HG02588 (cell line): ENCODE results near the gene PCDHB15.
"Not testable (repeated sequence)": the region's sequence is repeated elsewhere in the genome, so short reads cannot be mapped to it uniquely, and the experiment has no call there.

Source experiments
- ATAC-seq: cut with Tn5 transposase; IDR thresholded peaks from one replicate; pipeline ENCODE4 v1.9.1; 2021; ENCODE audit warnings: mild to moderate bottlenecking, moderate library complexity; ENCODE audit not compliant: unreplicated experiment

Gene PCDHB15

DNA sequence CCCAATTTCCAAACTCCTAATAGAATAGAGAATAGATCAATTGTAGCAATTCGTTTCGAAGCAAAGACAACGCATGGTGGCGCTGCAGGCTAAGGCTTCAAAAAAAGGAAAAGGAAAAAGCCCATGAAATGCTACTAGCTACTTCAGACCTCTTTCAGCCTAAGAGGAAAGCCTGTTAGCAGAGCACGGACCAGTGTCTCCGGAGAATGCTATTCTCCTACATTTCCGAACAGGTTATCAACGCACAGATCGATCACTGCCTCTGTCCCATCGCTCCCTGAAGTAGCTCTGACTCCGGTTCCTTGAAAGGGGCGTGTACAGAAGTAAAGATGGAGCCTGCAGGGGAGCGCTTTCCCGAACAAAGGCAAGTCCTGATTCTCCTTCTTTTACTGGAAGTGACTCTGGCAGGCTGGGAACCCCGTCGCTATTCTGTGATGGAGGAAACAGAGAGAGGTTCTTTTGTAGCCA, at the start of gene PCDHB15:
PCDHB15 (plus strand) TSS at position 146 of the 468 bp plus-strand sequence; CDS start at position 330, 184 bp downstream.
- ATAC-seq: no peak

DNA sequence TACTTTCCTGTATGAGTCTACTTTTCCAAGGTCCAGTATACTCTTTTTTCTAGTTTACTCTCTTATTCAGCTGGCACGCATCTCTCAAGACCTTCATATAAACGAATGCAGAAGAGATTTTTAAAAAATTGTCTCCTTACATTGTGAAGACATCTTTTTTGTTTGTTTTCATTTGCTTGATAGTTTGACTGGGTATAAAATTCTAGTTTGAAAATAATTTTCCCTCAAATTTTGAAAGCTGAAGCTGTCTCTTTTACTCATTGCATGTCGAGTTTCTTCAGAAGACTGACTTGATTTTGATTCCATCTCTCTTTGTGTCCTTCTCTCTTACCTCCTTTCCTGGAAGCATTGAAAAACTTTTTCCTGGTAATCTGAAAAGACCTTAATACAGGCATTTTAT, 48.8 kb upstream of the PCDHB15 start:
- no peak for ATAC-seq

DNA sequence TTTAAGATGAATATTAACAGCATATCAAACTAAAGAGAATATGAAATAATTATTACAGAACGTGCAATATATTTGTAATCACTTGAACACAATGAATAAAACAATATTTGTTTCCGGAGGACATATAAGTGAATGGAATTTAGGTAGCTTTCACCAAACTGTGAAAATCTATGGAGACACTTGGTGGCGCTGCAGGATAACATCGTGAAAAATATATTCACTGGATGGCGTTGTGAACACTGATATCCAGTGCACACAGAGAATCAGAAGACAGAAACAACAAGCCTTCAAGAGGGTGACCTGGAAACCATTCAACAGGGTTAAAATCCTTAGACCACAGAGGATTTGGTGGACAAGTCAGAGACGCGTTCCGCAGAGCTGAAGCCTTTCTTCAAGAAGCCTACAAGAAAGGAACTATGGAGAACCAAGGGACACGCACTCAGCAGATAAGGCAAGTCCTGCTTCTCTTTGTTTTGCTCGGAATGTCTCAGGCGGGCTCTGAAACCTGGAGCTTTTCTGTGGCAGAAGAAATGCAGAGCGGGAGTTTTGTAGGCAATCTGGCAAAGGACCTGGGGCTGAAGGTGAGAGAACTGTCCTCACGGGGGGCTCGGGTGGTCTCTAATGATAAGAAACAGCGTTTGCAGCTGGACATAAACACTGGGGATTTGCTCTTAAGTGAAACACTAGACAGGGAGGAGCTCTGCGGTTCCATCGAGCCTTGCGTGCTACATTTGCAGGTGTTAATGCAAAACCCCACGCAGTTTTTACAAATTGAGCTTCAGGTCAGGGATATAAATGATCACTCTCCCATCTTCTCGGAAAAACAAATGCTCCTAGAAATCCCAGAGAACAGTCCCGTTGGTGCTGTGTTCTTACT, 45.6 kb upstream of the PCDHB15 start, which contains the start of gene PCDHB11:
PCDHB11 (plus strand) TSS at position 269 of the 877 bp plus-strand sequence; CDS start at position 417, 148 bp downstream.
- no peak for ATAC-seq

DNA sequence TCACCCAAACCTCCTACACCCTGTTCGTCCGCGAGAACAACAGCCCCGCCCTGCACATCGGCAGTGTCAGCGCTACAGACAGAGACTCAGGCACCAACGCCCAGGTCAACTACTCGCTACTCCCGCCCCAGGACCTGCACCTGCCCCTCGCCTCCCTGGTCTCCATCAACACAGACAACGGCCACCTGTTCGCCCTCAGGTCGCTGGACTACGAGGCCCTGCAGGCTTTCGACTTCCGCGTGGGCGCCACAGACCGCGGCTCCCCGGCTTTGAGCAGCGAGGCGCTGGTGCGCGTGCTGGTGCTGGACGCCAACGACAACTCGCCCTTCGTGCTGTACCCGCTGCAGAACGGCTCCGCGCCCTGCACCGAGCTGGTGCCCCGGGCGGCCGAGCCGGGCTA, 44.1 kb upstream of the PCDHB15 start:
- ATAC-seq: not testable (repeated sequence)

DNA sequence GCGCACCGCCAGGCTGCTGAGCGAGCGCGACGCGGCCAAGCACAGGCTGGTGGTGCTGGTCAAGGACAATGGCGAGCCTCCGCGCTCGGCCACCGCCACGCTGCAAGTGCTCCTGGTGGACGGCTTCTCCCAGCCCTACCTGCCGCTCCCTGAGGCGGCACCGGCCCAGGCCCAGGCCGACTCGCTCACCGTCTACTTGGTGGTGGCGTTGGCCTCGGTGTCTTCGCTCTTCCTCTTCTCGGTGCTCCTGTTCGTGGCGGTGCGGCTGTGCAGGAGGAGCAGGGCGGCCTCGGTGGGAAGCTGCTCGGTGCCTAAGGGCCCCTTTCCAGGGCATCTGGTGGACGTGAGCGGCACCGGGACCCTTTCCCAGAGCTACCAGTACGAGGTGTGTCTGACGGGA, 43.5 kb upstream of the PCDHB15 start:
- ATAC-seq: not testable (repeated sequence)

DNA sequence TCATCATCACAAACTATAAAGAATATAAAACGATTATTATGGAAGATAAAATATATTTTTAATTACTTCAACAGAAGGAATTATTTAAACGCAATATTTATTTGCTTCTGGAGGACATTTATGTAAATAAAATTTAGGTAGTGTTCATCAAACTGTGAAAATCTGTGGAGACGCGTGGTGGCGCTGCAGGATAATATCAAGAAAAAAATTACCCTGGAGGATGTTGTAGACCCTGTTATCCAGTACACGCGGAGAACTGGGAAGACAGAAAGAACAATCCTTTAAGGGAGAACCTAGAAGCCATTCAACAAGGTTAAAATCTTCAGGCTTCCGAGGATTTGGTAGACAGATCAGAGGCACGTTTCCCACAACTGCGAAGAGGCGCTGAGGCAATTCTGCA, 36.7 kb upstream of the PCDHB15 start, which contains the start of gene PCDHB12:
PCDHB12 (plus strand) TSS at position 242 of the 400 bp plus-strand sequence. CDS start 189 bp downstream, outside the sequence.
- ATAC-seq: no peak

DNA sequence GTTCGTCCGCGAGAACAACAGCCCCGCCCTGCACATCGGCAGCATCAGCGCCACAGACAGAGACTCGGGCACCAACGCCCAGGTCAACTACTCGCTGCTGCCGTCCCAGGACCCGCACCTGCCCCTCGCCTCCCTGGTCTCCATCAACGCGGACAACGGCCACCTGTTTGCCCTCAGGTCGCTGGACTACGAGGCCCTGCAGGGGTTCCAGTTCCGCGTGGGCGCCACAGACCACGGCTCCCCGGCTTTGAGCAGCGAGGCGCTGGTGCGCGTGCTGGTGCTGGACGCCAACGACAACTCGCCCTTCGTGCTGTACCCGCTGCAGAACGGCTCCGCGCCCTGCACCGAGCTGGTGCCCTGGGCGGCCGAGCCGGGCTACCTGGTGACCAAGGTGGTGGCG, 34.9 kb upstream of the PCDHB15 start:
- ATAC-seq: not testable (repeated sequence)

DNA sequence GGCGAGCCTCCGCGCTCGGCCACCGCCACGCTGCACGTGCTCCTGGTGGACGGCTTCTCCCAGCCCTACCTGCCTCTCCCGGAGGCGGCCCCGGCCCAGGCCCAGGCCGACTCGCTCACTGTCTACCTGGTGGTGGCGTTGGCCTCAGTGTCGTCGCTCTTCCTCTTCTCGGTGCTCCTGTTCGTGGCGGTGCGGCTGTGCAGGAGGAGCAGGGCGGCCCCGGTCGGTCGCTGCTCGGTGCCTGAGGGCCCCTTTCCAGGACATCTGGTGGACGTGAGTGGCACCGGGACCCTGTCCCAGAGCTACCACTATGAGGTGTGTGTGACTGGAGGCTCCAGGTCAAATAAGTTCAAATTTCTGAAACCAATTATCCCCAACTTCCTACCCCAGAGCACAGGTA, 34.3 kb upstream of the PCDHB15 start:
- ATAC-seq: not testable (repeated sequence)

DNA sequence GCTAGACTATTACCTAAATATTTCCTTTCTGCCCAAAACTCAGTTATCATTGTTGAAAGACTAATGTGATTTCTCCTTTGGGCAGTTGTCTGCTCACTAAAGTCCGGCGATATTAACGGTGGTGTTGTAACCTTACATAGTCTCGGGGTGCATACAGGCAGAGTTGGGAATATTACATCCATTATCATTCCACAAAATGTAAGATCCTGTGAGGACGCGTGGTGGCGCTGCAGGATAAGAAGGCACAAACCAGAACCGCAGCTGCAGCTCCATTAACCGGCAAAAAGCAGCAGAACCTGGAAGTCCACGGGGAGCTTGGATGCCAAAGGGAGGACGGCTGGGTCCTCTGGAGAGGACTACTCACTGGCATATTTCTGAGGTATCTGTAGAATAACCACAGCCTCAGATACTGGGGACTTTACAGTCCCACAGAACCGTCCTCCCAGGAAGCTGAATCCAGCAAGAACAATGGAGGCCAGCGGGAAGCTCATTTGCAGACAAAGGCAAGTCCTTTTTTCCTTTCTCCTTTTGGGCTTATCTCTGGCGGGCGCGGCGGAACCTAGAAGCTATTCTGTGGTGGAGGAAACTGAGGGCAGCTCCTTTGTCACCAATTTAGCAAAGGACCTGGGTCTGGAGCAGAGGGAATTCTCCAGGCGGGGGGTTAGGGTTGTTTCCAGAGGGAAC, 31.4 kb upstream of the PCDHB15 start, which contains the start of gene PCDHB13:
PCDHB13 (plus strand) TSS at position 264 of the 684 bp plus-strand sequence; CDS start at position 469, 205 bp downstream.
- not testable (repeated sequence) for ATAC-seq

DNA sequence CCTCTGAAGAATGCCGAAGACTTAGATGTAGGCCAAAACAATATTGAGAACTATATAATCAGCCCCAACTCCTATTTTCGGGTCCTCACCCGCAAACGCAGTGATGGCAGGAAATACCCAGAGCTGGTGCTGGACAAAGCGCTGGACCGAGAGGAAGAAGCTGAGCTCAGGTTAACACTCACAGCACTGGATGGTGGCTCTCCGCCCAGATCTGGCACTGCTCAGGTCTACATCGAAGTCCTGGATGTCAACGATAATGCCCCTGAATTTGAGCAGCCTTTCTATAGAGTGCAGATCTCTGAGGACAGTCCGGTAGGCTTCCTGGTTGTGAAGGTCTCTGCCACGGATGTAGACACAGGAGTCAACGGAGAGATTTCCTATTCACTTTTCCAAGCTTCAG, 30.6 kb upstream of the PCDHB15 start:
- not testable (repeated sequence) for ATAC-seq

DNA sequence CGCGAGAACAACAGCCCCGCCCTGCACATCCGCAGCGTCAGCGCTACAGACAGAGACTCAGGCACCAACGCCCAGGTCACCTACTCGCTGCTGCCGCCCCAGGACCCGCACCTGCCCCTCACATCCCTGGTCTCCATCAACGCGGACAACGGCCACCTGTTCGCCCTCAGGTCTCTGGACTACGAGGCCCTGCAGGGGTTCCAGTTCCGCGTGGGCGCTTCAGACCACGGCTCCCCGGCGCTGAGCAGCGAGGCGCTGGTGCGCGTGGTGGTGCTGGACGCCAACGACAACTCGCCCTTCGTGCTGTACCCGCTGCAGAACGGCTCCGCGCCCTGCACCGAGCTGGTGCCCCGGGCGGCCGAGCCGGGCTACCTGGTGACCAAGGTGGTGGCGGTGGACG, 29.7 kb upstream of the PCDHB15 start:
- ATAC-seq: not testable (repeated sequence)

DNA sequence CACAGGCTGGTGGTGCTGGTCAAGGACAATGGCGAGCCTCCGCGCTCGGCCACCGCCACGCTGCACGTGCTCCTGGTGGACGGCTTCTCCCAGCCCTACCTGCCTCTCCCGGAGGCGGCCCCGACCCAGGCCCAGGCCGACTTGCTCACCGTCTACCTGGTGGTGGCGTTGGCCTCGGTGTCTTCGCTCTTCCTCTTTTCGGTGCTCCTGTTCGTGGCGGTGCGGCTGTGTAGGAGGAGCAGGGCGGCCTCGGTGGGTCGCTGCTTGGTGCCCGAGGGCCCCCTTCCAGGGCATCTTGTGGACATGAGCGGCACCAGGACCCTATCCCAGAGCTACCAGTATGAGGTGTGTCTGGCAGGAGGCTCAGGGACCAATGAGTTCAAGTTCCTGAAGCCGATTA, 29.2 kb upstream of the PCDHB15 start:
- not testable (repeated sequence) for ATAC-seq

DNA sequence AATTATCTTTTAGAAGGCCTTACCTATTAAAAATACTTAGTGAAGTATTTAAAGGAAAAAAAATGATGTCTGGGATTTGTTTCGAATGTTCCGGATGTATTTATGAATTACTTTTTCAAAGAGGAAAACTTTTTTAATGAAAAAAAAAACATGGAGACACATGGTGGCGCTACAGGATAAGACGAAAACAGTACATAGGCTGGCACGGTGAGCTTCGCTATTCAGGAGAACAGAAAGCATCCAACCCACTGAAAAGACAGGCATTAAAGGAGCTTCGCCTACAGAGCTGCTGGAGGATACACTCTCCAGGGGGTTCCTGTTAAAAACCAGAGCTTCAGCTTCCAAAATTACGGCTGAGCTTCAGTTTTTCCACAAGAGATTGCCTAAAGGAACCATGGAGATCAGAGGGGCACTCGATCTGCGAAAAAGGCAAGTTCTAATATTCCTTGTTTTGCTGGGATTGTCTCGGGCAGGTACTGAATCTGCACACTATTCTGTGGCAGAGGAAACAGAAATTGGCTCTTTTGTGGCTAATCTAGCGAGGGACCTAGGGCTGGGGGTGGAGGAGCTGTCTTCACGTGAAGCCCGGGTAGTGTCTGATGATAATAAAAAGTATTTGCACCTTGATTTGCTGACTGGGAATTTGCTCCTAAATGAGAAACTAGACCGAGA, 21.9 kb upstream of the PCDHB15 start, which contains the start of gene PCDHB14:
PCDHB14 (plus strand) TSS at position 232 of the 672 bp plus-strand sequence; CDS start at position 395, 163 bp downstream.
- ATAC-seq: no peak

DNA sequence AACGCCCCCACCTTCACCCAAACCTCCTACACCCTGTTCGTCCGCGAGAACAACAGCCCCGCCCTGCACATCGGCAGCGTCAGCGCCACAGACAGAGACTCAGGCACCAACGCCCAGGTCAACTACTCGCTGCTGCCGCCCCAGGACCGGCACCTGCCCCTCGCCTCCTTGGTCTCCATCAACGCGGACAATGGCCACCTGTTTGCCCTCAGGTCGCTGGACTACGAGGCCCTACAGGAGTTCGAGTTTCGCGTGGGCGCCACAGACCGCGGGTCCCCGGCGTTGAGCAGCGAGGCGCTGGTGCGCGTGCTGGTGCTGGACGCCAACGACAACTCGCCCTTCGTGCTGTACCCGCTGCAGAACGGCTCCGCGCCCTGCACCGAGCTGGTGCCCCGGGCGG, 20.4 kb upstream of the PCDHB15 start:
- not testable (repeated sequence) for ATAC-seq

DNA sequence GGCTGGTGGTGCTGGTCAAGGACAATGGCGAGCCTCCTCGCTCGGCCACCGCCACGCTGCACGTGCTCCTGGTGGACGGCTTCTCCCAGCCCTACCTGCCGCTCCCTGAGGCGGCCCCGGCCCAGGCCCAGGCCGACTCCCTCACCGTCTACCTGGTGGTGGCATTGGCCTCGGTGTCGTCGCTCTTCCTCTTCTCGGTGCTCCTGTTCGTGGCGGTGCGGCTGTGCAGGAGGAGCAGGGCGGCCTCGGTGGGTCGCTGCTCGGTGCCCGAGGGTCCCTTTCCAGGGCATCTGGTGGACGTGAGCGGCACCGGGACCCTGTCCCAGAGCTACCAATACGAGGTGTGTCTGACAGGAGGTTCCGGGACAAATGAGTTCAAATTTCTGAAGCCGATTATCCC, 19.8 kb upstream of the PCDHB15 start:
- ATAC-seq: not testable (repeated sequence)

DNA sequence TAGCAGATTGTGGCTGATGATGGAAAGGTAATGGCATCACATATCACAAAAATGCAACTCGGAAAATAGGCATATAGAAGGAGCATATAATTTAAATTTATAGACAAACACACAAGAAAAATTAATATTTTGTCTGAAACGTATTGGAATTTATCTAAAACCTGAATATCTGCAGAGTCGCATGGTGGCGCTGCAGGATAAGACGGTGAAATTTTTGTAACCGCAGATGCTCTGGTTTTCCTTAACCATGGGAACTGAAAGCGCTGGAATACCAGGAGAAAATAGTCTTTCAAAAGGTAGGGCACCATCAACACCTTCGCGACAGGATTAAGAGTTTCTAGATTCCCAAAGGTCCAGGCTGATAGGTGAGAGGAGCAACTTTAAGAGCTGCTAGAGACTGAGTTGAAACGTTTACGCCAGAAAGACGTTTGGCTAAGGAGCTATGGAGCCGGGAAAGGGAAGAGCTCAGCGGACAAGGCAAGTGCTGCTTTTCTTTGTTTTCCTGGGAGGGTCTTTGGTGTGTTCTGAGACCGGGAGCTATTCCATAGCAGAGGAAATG, 11.0 kb upstream of the PCDHB15 start:
- ATAC-seq: no peak

DNA sequence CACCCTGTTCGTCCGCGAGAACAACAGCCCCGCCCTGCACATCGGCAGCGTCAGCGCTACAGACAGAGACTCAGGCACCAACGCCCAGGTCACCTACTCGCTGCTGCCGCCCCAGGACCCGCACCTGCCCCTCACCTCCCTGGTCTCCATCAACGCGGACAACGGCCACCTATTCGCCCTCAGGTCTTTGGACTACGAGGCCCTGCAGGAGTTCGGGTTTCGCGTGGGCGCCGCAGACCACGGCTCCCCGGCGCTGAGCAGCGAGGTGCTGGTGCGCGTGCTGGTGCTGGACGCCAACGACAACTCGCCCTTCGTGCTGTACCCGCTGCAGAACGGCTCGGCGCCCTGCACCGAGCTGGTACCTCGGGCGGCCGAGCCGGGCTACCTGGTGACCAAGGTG, 9.3 kb upstream of the PCDHB15 start:
- ATAC-seq: not testable (repeated sequence)

DNA sequence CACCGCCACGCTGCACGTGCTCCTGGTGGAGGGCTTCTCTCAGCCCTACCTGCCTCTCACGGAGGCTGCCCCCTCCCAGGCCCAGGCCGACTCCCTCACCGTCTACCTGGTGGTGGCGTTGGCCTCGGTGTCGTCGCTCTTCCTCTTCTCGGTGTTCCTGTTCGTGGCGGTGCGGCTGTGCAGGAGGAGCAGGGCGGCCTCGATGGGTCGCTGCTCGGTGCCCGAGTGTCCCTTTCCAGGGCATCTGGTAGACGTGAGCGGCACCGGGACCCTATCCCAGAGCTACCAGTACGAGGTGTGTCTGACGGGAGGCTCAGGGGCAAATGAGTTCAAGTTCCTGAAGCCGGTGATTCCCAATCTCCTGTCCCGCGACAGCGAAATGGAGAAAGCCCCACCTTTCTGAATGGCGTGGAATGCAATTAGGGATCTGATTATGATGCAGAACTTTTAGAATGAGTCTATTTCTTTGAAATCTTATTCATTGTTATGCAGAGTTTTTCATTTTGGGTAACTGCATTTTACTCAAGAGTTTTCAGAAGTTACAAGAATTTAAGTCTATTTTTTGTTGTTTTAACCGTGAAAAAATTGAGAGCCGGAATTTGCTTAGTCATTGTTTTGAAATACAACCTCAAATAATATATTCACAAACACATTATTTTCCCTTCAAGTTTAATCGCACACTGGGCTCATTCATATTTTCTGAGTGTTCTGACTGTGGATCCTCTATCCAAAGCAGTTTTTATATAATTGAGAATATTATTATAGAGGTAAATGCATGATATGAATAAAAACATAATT, 8.5 kb upstream of the PCDHB15 start:
- ATAC-seq: no peak

DNA sequence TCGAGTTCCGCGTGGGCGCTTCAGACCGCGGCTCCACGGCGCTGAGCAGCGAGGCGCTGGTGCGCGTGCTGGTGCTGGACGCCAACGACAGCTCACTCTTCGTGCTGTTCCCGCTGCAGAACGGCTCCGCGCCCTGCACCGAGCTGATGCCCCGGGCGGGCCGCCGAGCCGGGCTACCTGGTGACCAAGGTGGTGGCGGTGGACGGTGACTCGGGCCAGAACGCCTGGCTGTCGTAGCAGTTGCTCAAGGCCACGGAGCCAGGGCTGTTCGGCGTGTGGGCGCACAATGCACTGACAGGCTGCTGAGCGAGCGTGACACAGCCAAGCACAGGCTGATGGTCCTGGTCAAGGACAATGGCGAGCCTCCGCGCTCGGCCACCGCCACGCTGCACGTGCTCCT, 3.7 kb upstream of the PCDHB15 start:
- ATAC-seq: no peak

DNA sequence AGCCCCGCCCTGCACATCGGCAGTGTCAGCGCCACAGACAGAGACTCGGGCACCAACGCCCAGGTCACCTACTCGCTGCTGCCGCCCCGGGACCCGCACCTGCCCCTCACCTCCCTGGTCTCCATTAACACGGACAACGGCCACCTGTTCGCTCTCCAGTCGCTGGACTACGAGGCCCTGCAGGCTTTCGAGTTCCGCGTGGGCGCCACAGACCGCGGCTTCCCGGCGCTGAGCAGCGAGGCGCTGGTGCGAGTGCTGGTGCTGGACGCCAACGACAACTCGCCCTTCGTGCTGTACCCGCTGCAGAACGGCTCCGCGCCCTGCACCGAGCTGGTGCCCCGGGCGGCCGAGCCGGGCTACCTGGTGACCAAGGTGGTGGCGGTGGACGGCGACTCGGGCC, 1.8 kb downstream of the PCDHB15 start:
- not testable (repeated sequence) for ATAC-seq
